PC-3 (cell line): ENCODE results near the gene ADK. TPM values are rescaled to one million over a fixed set of nuclear protein-coding genes. Genes with fewer than 3 reads are reported as not detected.

Experiments used
- ATAC-seq: fragments of 200-7000 bp; cut with Tn5 transposase; 2 replicates; pipeline ENCODE4 v1.9.1; 2020; ENCODE audit warnings: mild to moderate bottlenecking, moderate library complexity
- BruUV-seq: library from RNA; stranded (reverse); fragments of 400-500 nt; replicated peaks from 2 replicates; lab custom pipeline; 2021; lab: Mats Ljungman, UMichigan
- CTCF ChIA-PET: fragments of 300-600 bp; sonication (Branson Sonifier 250); formaldehyde crosslinking; loops from one replicate; lab custom pipeline; 2022; ENCODE audit warnings: antibody characterized with exemption; lab: Charles Lee
- POLR2A ChIA-PET: fragments of 300-600 bp; sonication (Branson Sonifier 250); formaldehyde crosslinking; loops from one replicate; lab custom pipeline; 2022; ENCODE audit warnings: antibody characterized with exemption; ENCODE audit not compliant: unreplicated experiment; lab: Charles Lee
- DNase-seq: peaks from one replicate; pipeline ENCODE4 v3.0.0-alpha.2; 2015
- H2AFZ ChIP-seq: fragments of 300-600 bp; sonication (generic); 2 replicates; pipeline ENCODE4 v1.6.0; 2016; ENCODE audit warnings: antibody characterized with exemption, low read length
- H3F3A ChIP-seq: fragments of 300-600 bp; sonication (generic); one replicate; pipeline ENCODE4 v1.6.0; 2017; ENCODE audit warnings: antibody characterized with exemption, low read length, control low read depth, mild to moderate bottlenecking; ENCODE audit not compliant: unreplicated experiment
- H3K27ac ChIP-seq: fragments of 300-600 bp; sonication (generic); 2 replicates; pipeline ENCODE4 v1.5.1; 2016; ENCODE audit warnings: mild to moderate bottlenecking, low read length
- H3K27me3 ChIP-seq: fragments of 300-600 bp; sonication (generic); 2 replicates; pipeline ENCODE4 v1.6.1; 2016; ENCODE audit warnings: low read length, mixed read lengths
- H3K36me3 ChIP-seq: fragments of 300-600 bp; sonication (generic); 2 replicates; pipeline ENCODE4 v1.6.1; 2016; ENCODE audit warnings: low read depth, mixed run types, low read length, mixed read lengths
- H3K4me1 ChIP-seq: fragments of 300-600 bp; sonication (generic); 2 replicates; pipeline ENCODE4 v1.5.1; 2016; ENCODE audit warnings: low read length; ENCODE audit not compliant: insufficient read depth
- H3K4me2 ChIP-seq: fragments of 300-600 bp; sonication (generic); 2 replicates; pipeline ENCODE4 v1.6.0; 2016; ENCODE audit warnings: low read length
- H3K4me3 ChIP-seq: fragments of 300-600 bp; sonication (generic); 2 replicates; pipeline ENCODE4 v1.5.1; 2016; ENCODE audit warnings: mild to moderate bottlenecking, low read length, mixed read lengths
- H3K79me2 ChIP-seq: fragments of 300-600 bp; sonication (generic); 2 replicates; pipeline ENCODE4 v1.6.1; 2017; ENCODE audit warnings: low read length, mixed read lengths
- H3K9ac ChIP-seq: fragments of 300-600 bp; sonication (generic); 2 replicates; pipeline ENCODE4 v1.6.0; 2016; ENCODE audit warnings: mild to moderate bottlenecking, low read length
- H3K9me2 ChIP-seq: fragments of 300-600 bp; sonication (generic); replicated peaks from 2 replicates; pipeline ENCODE4 v1.6.1; 2016; ENCODE audit warnings: mixed run types, low read length, mixed read lengths
- H3K9me3 ChIP-seq: fragments of 300-600 bp; sonication (generic); 2 replicates; pipeline ENCODE4 v1.6.1; 2016; ENCODE audit warnings: low read length, mixed read lengths
- H4K20me1 ChIP-seq: fragments of 300-600 bp; sonication (generic); 2 replicates; pipeline ENCODE4 v1.6.1; 2016; ENCODE audit warnings: low read length, mixed read lengths
- EZH2 ChIP-seq: fragments of 300-600 bp; sonication (generic); IDR thresholded peaks from one replicate; pipeline ENCODE4 v1.6.1; 2017; ENCODE audit warnings: antibody characterized with exemption, mild to moderate bottlenecking, low read length; ENCODE audit not compliant: unreplicated experiment
- EZH2phosphoT487 ChIP-seq: fragments of 300-600 bp; sonication (generic); IDR thresholded peaks from 2 replicates; pipeline ENCODE4 v1.6.1; 2018; ENCODE audit warnings: mild to moderate bottlenecking, antibody characterized with exemption, low read length, borderline replicate concordance
- intact Hi-C: fragments of 100-400 bp; cut with micrococcal nuclease; formaldehyde crosslinking; loops from 2 replicates; pipeline ENCODE4 v1.9.0; 2023
- total RNA-seq: library from RNA; depleted of rRNA; stranded (reverse); fragments of >200 nt; gene quantifications from 2 replicates; pipeline ENCODE4 v1.2.3, GENCODE V29; 2014
- TF ChIP-seq, protein P1 (sequence below): fragments of 300-600 bp; sonication (generic); conservative IDR thresholded peaks from 2 replicates; pipeline ENCODE4 v1.5.1; 2017; ENCODE audit warnings: antibody characterized with exemption, low read depth, mild to moderate bottlenecking, low read length

The ADK gene
- total RNA-seq, 1 experiment from 2014 or later = 256 TPM

DNA sequence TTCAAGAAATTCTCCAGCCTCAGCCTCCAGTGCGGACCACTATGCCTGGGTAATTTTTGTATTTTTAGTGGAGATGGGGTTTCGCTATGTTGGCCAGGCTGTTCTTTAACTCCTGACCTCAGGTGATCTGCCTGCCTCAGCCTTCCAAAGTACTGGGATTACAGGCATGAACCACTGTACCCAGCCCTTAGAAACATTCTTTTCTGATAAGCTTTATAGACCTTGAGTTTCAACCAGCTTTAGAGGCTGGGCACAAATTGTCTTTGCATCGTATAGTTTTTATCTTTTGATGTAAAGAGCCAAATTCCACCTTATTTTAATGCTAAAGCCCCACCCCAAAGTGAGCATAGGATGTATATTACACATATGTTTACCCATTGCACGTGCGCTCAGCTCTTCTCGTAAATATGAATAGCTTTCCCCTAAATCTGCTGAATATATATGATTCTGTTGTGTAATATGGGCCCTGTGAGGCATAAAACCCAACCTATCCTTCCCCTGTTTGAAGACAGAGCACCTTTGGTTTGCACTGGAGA is 124.8 kb downstream of the ADK start:
- no peak for TF ChIP-seq EZH2
- no peak for TF ChIP-seq EZH2phosphoT487
- TF ChIP-seq, protein P1, sequence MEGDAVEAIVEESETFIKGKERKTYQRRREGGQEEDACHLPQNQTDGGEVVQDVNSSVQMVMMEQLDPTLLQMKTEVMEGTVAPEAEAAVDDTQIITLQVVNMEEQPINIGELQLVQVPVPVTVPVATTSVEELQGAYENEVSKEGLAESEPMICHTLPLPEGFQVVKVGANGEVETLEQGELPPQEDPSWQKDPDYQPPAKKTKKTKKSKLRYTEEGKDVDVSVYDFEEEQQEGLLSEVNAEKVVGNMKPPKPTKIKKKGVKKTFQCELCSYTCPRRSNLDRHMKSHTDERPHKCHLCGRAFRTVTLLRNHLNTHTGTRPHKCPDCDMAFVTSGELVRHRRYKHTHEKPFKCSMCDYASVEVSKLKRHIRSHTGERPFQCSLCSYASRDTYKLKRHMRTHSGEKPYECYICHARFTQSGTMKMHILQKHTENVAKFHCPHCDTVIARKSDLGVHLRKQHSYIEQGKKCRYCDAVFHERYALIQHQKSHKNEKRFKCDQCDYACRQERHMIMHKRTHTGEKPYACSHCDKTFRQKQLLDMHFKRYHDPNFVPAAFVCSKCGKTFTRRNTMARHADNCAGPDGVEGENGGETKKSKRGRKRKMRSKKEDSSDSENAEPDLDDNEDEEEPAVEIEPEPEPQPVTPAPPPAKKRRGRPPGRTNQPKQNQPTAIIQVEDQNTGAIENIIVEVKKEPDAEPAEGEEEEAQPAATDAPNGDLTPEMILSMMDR = no peak
- peaks cover 6% of the 10 kb centered on the region for H3F3A ChIP-seq
- H2AFZ ChIP-seq = no peak overlapping the region
- no peak overlapping the region for H3K9ac ChIP-seq
- no peak overlapping the region for H3K4me3 ChIP-seq
- no peaks in the 10 kb centered on the region for H3K27me3 ChIP-seq
- intact Hi-C loops = no loop called here
- BruUV-seq = no TSS peak
- ChIA-PET CTCF (interaction anchor here (0.7 kb wide), 1 partner anchor 746 kb away, joined by 3 read pairs; no protein-coding TSS in a partner anchor), POLR2A (interaction anchor here (0.6 kb wide), 3 partner anchors 376 to 470 kb away, joined by 3 to 5 read pairs (median 3); no protein-coding TSS in a partner anchor)
- peaks cover 10% of the 10 kb centered on the region for H3K36me3 ChIP-seq
- peaks cover 1% of the 10 kb centered on the region; the same call in 1 of the 2 replicates for H3K4me1 ChIP-seq
- H3K79me2 ChIP-seq = peaks cover 65% of the 10 kb centered on the region
- no peaks in the 10 kb centered on the region for H3K9me3 ChIP-seq
- no peak overlapping the region for H3K4me2 ChIP-seq
- DNase-seq = no peak
- peak; percentile 21 for ATAC-seq
- H3K9me2 ChIP-seq = no peaks in the 10 kb centered on the region
- no peak overlapping the region for H3K27ac ChIP-seq
- H4K20me1 ChIP-seq = no peaks in the 10 kb centered on the region

DNA sequence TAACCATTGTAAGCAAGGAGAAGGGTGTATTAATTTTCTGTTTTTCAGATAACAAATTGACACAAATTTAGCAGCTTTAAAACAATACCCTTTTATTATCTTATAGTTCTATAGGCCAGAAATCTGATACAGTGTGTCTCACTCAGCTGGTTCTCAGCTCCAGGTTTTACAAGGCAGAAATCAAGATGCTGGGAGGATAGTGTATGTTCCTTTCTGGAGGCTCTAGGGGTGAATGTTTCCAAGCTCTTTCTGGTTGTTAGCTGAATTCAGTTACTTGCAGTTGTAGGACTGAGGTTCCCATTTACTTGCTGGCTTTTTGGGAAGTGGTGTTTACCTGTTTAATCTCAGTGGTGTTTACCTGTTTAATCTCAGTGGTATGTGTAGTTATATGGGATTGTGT is 125.4 kb downstream of the ADK start:
- H3K79me2 ChIP-seq = peaks cover 68% of the 10 kb centered on the region
- intact Hi-C loops = no loop called here
- H3K4me3 ChIP-seq = no peak overlapping the region
- peaks cover 7% of the 10 kb centered on the region for H3K4me1 ChIP-seq
- H3F3A ChIP-seq = peaks cover 6% of the 10 kb centered on the region
- no peak overlapping the region for H3K27ac ChIP-seq
- no peak for DNase-seq
- ChIA-PET CTCF (no interaction called here), POLR2A (interaction anchor here (0.6 kb wide), 3 partner anchors 375 to 470 kb away, joined by 3 to 5 read pairs (median 3); no protein-coding TSS in a partner anchor)
- ATAC-seq = peak; percentile 73
- no peaks in the 10 kb centered on the region for H3K9me3 ChIP-seq
- TF ChIP-seq, protein P1 = no peak
- TF ChIP-seq EZH2 (no peak), EZH2phosphoT487 (no peak)
- no TSS peak for BruUV-seq
- no peaks in the 10 kb centered on the region for H4K20me1 ChIP-seq
- peaks cover 11% of the 10 kb centered on the region for H3K36me3 ChIP-seq
- no peaks in the 10 kb centered on the region for H3K27me3 ChIP-seq
- H3K9me2 ChIP-seq = no peaks in the 10 kb centered on the region
- no peak overlapping the region for H3K4me2 ChIP-seq
- H3K9ac ChIP-seq = no peak overlapping the region
- no peak overlapping the region for H2AFZ ChIP-seq
